Erythroblast (primary cell): ENCODE data around the gene SYDE1.

ENCODE experiments used
- GATA1 ChIP-seq: IDR thresholded peaks from 2 replicates; pipeline ENCODE4 v1.6.1; 2011; ENCODE audit warnings: low read depth, mild to moderate bottlenecking, control low read depth, low read length, moderate library complexity
- POLR2A ChIP-seq: IDR thresholded peaks from 2 replicates; pipeline ENCODE4 v1.6.1; 2011; ENCODE audit warnings: mild to moderate bottlenecking, low read length

GRCh38 chr19:15118248-15118647 is 11.0 kb downstream of the SYDE1 start:
- TF ChIP-seq POLR2A (no peak), GATA1 (no peak)
